Measurements from ENCODE around the gene CSNK1D. TPM values are rescaled to one million over a fixed set of nuclear protein-coding genes. Genes with fewer than 3 reads are reported as not detected.

CSNK1D gene
- total RNA-seq, 4 donors from 2014 or later, result 24.6 to 102 (median 57.1) TPM

DNA sequence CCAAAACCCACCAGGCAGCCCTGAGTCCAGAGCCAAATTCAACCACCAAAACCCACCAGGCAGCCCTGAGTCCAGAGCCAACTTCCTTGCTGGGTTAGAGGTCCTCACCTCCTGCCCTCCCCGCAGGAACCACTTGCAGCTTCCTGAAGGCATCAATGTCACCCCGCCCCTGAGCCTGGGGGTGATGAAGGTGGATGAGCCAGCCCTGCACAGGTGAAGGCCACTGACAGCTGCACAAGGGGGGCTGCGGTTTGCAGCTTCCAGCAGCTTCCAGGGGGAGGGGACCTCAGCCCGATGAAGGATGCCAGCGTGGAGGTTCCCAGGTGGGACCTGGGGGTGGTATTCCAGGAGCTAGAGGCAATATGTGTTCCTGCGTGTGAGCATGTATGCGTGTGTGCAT lies 7.6 kb upstream of the CSNK1D start:
- Histone ChIP-seq H3K4me3 (no peak overlapping the region), H3K36me3 (no peaks in the 10 kb centered on the region), H3K4me1 (peaks cover 24 to 51% (median 27%) of the 10 kb centered on the region in 3 donors), H3K27me3 (no peaks in the 10 kb centered on the region), H3K9me3 (no peaks in the 10 kb centered on the region), H3K27ac (no peak overlapping the region)
- DNase-seq, result no peak
- WGBS, 2 donors, result 57 to 89% methylated on average over 2 to 6 of the region's 7 CpGs
- intact Hi-C loops (cut with DNase I), result no loop called here
- no peak for TF ChIP-seq POLR2A (IDR thresholded peaks at IDR 0.05)
- TF ChIP-seq, protein P1, sequence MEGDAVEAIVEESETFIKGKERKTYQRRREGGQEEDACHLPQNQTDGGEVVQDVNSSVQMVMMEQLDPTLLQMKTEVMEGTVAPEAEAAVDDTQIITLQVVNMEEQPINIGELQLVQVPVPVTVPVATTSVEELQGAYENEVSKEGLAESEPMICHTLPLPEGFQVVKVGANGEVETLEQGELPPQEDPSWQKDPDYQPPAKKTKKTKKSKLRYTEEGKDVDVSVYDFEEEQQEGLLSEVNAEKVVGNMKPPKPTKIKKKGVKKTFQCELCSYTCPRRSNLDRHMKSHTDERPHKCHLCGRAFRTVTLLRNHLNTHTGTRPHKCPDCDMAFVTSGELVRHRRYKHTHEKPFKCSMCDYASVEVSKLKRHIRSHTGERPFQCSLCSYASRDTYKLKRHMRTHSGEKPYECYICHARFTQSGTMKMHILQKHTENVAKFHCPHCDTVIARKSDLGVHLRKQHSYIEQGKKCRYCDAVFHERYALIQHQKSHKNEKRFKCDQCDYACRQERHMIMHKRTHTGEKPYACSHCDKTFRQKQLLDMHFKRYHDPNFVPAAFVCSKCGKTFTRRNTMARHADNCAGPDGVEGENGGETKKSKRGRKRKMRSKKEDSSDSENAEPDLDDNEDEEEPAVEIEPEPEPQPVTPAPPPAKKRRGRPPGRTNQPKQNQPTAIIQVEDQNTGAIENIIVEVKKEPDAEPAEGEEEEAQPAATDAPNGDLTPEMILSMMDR (IDR thresholded peaks at IDR 0.05), result no peak

DNA sequence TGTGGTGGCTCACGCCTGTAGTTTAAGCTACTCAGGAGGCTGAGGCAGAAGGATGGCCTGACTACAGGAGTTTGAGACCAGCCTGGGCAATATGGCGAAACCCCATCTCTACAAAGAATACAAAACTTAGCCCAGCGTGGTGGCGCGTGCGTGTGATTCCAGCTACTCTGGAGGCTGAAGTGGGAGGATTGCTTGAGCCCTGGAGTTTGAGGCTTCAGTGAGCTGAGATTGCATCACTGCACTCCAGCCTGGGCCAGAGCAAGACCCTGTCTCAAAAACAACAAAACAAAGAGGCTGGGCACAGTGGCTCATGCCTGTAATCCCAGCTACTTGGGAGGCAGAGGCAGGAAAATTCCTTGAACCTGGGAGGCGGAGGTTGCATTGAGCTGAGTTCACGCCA lies 7.0 kb upstream of the CSNK1D start:
- Histone ChIP-seq H3K4me1 (peaks cover 20 to 46% (median 27%) of the 10 kb centered on the region in 3 donors), H3K27ac (no peak overlapping the region), H3K4me3 (no peak overlapping the region), H3K27me3 (no peaks in the 10 kb centered on the region), H3K36me3 (no peaks in the 10 kb centered on the region), H3K9me3 (no peaks in the 10 kb centered on the region)
- 93% methylated on average over 6 to 7 of the region's 8 CpGs for WGBS, 2 donors
- TF ChIP-seq, protein P1 (IDR thresholded peaks at IDR 0.05), result no peak
- no peak for TF ChIP-seq POLR2A (IDR thresholded peaks at IDR 0.05)
- no peak for DNase-seq
- intact Hi-C loops (cut with DNase I), result no loop called here

DNA sequence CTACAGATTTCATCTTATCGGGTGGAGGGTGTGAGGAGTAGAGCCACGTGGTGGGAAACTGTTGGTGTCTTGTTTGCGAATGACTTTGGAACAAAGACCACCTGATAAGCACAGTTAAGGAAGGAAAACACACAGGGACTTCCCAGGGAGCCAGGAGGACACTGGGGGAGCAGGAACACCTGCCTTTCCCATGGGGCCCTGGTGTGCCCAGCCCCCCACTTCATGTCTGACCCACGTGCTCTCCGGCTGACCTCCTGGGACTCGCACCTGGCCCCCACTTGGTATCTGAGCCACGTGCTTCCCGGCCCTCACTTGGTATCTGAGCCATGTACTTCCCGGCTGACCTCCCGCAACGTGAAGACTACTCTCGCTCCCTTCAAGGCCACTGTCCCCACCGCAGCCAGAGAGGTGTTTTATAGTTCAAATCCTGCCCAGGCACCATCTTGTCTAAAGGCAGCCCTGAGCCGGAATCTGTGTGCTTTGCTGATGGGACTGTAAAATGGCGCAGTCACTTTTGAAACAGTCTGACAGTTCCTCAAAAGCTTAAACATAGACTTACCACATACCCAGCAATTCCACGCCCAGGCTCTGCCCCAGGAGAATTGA lies 5.4 kb upstream of the CSNK1D start:
- H3K27me3 ChIP-seq, result no peaks in the 10 kb centered on the region
- H3K9me3 ChIP-seq, result no peaks in the 10 kb centered on the region
- no peak for TF ChIP-seq POLR2A (IDR thresholded peaks at IDR 0.05)
- TF ChIP-seq, protein P1 (IDR thresholded peaks at IDR 0.05), result no peak
- 82% methylated on average over 13 to 16 of the region's 16 CpGs for WGBS, 2 donors
- H3K4me1 ChIP-seq, result peaks cover 27 to 47% (median 30%) of the 10 kb centered on the region in 3 donors
- intact Hi-C loops (cut with DNase I), result no loop called here
- no peak for DNase-seq
- no peak overlapping the region for H3K27ac ChIP-seq
- H3K36me3 ChIP-seq, result no peaks in the 10 kb centered on the region
- no peak overlapping the region for H3K4me3 ChIP-seq

DNA sequence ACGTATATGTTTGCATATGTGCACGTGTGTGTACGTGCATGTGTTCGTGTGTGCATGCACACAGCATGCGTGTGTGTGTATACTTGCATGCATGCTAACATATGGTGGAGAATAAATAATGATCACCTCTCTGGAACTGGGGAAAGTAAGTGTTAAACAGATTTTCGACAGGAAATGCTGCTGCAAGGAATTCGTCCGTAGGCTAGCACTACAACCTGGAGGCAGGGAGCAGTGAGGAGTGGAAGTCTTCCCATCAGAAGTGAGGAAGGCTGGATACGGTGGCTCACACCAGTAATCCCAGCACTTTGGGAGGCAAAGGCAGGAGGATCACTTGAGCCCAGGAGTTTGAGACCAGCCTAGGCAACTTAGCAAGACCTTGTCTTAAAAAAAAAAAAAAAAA lies 4.8 kb upstream of the CSNK1D start:
- intact Hi-C loops (cut with DNase I), result no loop called here
- Histone ChIP-seq H3K27ac (no peak overlapping the region), H3K4me3 (no peak overlapping the region), H3K9me3 (no peaks in the 10 kb centered on the region), H3K36me3 (no peaks in the 10 kb centered on the region), H3K27me3 (no peaks in the 10 kb centered on the region), H3K4me1 (peaks cover 26 to 44% (median 31%) of the 10 kb centered on the region in 3 donors)
- no peak for TF ChIP-seq POLR2A (IDR thresholded peaks at IDR 0.05)
- TF ChIP-seq, protein P1 (IDR thresholded peaks at IDR 0.05), result no peak
- WGBS, 2 donors, result 86 to 89% methylated on average over 9 of the region's 9 CpGs
- no peak for DNase-seq

DNA sequence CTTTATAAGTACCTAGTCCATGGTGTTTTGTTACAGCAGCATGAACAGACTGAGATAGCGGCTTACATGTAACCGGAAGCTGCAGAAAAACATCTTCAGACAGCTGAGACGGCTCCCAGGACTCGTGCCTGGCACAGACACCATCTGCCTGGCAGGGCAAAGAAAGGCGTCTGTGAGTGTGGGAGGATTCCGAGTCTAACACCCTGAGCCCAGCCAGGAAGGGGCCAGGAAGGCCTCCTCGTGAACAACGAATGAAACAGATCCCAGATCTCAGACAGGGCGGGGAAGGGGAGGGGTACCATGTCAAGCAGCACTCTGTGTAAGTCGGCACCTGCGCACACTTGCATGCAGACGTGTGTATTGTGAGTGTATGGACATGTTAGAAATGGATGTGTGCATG lies 4.4 kb upstream of the CSNK1D start:
- no peak for DNase-seq
- intact Hi-C loops (cut with DNase I), result no loop called here
- Histone ChIP-seq H3K27ac (no peak overlapping the region), H3K4me1 (peaks cover 22 to 40% (median 27%) of the 10 kb centered on the region in 3 donors), H3K4me3 (no peak overlapping the region), H3K27me3 (no peaks in the 10 kb centered on the region), H3K9me3 (no peaks in the 10 kb centered on the region), H3K36me3 (no peaks in the 10 kb centered on the region)
- TF ChIP-seq, protein P1 (IDR thresholded peaks at IDR 0.05), result no peak
- TF ChIP-seq POLR2A (IDR thresholded peaks at IDR 0.05), result no peak
- WGBS, 2 donors, result 69 to 80% methylated on average over 11 to 12 of the region's 12 CpGs
